Measurements from ENCODE around the gene KLC3.

DNA sequence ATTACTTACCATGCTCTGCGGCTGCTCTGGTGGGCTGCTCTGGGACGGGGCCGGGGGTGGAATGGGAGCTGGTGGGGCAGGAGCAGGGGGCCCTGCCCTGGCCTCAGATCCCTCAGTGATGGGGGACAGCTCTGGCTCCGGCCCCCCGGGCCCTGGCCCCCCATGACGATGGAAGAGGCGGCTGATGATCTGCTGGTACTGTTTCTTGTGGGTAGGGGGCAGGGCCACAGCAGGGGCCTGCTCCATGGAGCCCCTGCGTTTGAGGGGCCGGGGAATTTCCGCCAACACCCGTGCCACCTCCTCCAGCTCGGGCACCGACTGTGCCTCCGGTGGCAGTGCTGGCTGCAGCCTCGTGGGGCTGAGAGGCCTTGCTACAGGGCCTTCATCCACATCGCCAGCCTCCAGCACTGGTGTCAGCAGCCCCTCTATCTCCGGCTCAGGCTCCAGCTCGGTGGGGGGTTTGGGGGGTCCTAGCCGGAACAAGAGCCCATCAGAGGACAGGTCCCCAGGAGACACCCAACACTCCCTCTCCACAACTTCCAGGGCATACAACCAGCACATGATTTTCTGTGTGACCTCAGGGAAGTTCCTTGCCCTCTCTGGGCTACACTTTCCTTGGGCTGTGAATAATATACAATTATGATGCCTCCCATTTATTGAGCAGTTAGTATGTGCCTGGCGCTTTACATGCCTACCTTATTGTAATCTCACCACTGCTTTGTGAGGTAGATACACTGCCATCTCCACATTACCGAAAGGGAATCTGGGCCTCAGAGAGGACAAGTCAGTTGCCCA, 51.5 kb downstream of the KLC3 start:
- TF ChIP-seq CTCF (IDR thresholded peaks at IDR 0.05) (no peak), FOXM1 (IDR thresholded peaks at IDR 0.05; ENCODE audit: low read depth) (no peak), CHD2 (IDR thresholded peaks at IDR 0.05; ENCODE audit: low read length, partially characterized antibody) (no peak), POLR2AphosphoS5 (IDR thresholded peaks at IDR 0.05; ENCODE audit: low read depth, low read length) (no peak), RCOR1 (IDR thresholded peaks at IDR 0.05; ENCODE audit: low read length) (no peak), PBX3 (IDR thresholded peaks at IDR 0.05) (no peak), USF1 (IDR thresholded peaks at IDR 0.05; ENCODE audit: borderline replicate concordance, low read depth) (no peak), REST (IDR thresholded peaks at IDR 0.05; ENCODE audit: low read depth, low read length) (no peak), TAF1 (IDR thresholded peaks at IDR 0.05; ENCODE audit: borderline replicate concordance, low read depth, low read length) (no peak), MXI1 (IDR thresholded peaks at IDR 0.05; ENCODE audit: low read depth, low read length) (no peak), USF2 (IDR thresholded peaks at IDR 0.05; ENCODE audit: borderline replicate concordance, low read depth, low read length) (no peak), FOSL2 (IDR thresholded peaks at IDR 0.05; ENCODE audit: borderline replicate concordance, low read depth) (no peak), RAD21 (IDR thresholded peaks at IDR 0.05; ENCODE audit: low read length) (no peak)

Data from SK-N-SH (cell line).